Measurements from ENCODE around the gene HRK. TPM values are rescaled to one million over a fixed set of nuclear protein-coding genes. Genes with fewer than 3 reads are reported as not detected.

Gene HRK
- total and polyA plus RNA-seq, 8 donors: 0.04 to 0.16 (median 0.10) TPM; not detected in 4

GRCh38 chr12:116849216-116849615 is 32.0 kb downstream of the HRK start:
- no peaks in the 10 kb centered on the region for H3K36me3 ChIP-seq
- H3K27me3 ChIP-seq: no peaks in the 10 kb centered on the region
- intact Hi-C loops (cut with DNase I): no loop called here
- no peak overlapping the region for H3K27ac ChIP-seq
- no peak overlapping the region for H3K4me3 ChIP-seq
- 87 to 94% methylated on average over 23 of the region's 23 CpGs for WGBS, 2 donors
- TF ChIP-seq CTCF (IDR thresholded peaks at IDR 0.05): no peak
- no peak for ATAC-seq
- no peaks in the 10 kb centered on the region for H3K9me3 ChIP-seq
- H3K4me1 ChIP-seq: no peaks in the 10 kb centered on the region
- DNase-seq: no peak
- no peak for FAIRE-seq

- no peaks in the 10 kb centered on the region for H3K9me3 ChIP-seq
- H3K27ac ChIP-seq: no peak overlapping the region
- 76 to 91% methylated on average over 6 of the region's 6 CpGs for WGBS, 2 donors
- TF ChIP-seq CTCF (IDR thresholded peaks at IDR 0.05): no peak
- FAIRE-seq (no peak), ATAC-seq (no peak), DNase-seq (no peak)
- no peaks in the 10 kb centered on the region for H3K4me1 ChIP-seq
- no peaks in the 10 kb centered on the region for H3K36me3 ChIP-seq
- H3K27me3 ChIP-seq: no peaks in the 10 kb centered on the region
- H3K4me3 ChIP-seq: no peak overlapping the region
- intact Hi-C loops (cut with DNase I): no loop called here
These were observed 38.2 kb downstream of the HRK start for GRCh38 chr12:116843085-116843484.

GRCh38 chr12:116839287-116839830 is 41.9 kb downstream of the HRK start:
- WGBS, 2 donors: 79 to 94% methylated on average over 3 of the region's 3 CpGs
- no peaks in the 10 kb centered on the region for H3K4me1 ChIP-seq
- DNase-seq (no peak), FAIRE-seq (no peak), ATAC-seq (no peak)
- no peak for TF ChIP-seq CTCF (IDR thresholded peaks at IDR 0.05)
- no peaks in the 10 kb centered on the region for H3K9me3 ChIP-seq
- no peaks in the 10 kb centered on the region for H3K27me3 ChIP-seq
- no peak overlapping the region for H3K4me3 ChIP-seq
- H3K36me3 ChIP-seq: no peaks in the 10 kb centered on the region
- no peak overlapping the region for H3K27ac ChIP-seq
- intact Hi-C loops (cut with DNase I): no loop called here

- no peaks in the 10 kb centered on the region for H3K4me1 ChIP-seq
- no peaks in the 10 kb centered on the region for H3K27me3 ChIP-seq
- intact Hi-C loops (cut with DNase I): no loop called here
- 52 to 55% methylated on average over 4 of the region's 4 CpGs for WGBS, 2 donors
- TF ChIP-seq CTCF (IDR thresholded peaks at IDR 0.05): no peak
- FAIRE-seq: no peak
- no peaks in the 10 kb centered on the region for H3K9me3 ChIP-seq
- H3K4me3 ChIP-seq: no peak overlapping the region
- no peaks in the 10 kb centered on the region for H3K36me3 ChIP-seq
- DNase-seq: no peak
- no peak for ATAC-seq
- H3K27ac ChIP-seq: no peak overlapping the region
These were observed 42.9 kb downstream of the HRK start for GRCh38 chr12:116838365-116838764.

GRCh38 chr12:116837097-116837496 is 44.1 kb downstream of the HRK start:
- TF ChIP-seq CTCF (IDR thresholded peaks at IDR 0.05): no peak
- no peaks in the 10 kb centered on the region for H3K4me1 ChIP-seq
- no peaks in the 10 kb centered on the region for H3K9me3 ChIP-seq
- no peaks in the 10 kb centered on the region for H3K27me3 ChIP-seq
- ATAC-seq (no peak), FAIRE-seq (no peak), DNase-seq (no peak)
- intact Hi-C loops (cut with DNase I): no loop called here
- WGBS, 2 donors: 82 to 83% methylated on average over 9 of the region's 9 CpGs
- H3K36me3 ChIP-seq: no peaks in the 10 kb centered on the region
- H3K27ac ChIP-seq: no peak overlapping the region
- H3K4me3 ChIP-seq: no peak overlapping the region
